H1 (cell line): ENCODE measurements around the gene TFCP2L1. TPM values are rescaled to one million over a fixed set of nuclear protein-coding genes. Genes with fewer than 3 reads are reported as not detected.

Experiments used
- CTCF ChIA-PET: fragments of 300-600 bp; sonication (Branson Sonifier 250); formaldehyde crosslinking; loops from one replicate; lab custom pipeline; 2021; ENCODE audit not compliant: partially characterized antibody; lab: Charles Lee
- POLR2A ChIA-PET: fragments of 300-600 bp; sonication (Branson Sonifier 250); formaldehyde crosslinking; loops from one replicate; lab custom pipeline; 2021; ENCODE audit warnings: inconsistent platforms; ENCODE audit not compliant: partially characterized antibody; lab: Charles Lee
- DNase-seq, 2 experiments: peaks; one replicate each; pipeline versions ENCODE4 v3.0.0 to v3.0.0-alpha.2; 2010 to 2022; ENCODE audit warnings: low spot score in 2 of 2, low read depth in 1 of 2, mixed read lengths in 1 of 2
- FAIRE-seq: peaks from 2 replicates; lab custom pipeline; 2011; peaks lifted over from hg19 to GRCh38; lab: Jason Lieb, UNC
- H2AFZ ChIP-seq: 2 replicates; pipeline ENCODE4 v1.8.1; 2012; ENCODE audit warnings: low read length, inconsistent platforms
- H2AK5ac ChIP-seq: 2 replicates; pipeline ENCODE4 v1.6.1; 2013; ENCODE audit warnings: low read depth, low read length
- H2BK120ac ChIP-seq: replicated peaks from 2 replicates; pipeline ENCODE3; 2013; ENCODE audit warnings: low read depth, low read length, inconsistent platforms
- H2BK12ac ChIP-seq: 2 replicates; pipeline ENCODE4 v1.6.1; 2013; ENCODE audit warnings: low read depth, low read length
- H2BK15ac ChIP-seq: 2 replicates; pipeline ENCODE4 v1.6.1; 2013; ENCODE audit warnings: low read length
- H2BK20ac ChIP-seq: 2 replicates; pipeline ENCODE4 v1.6.1; 2013; ENCODE audit warnings: low read length
- H2BK5ac ChIP-seq: 2 replicates; pipeline ENCODE4 v1.6.1; 2013; ENCODE audit warnings: low read depth, low read length
- H3K14ac ChIP-seq: 2 replicates; pipeline ENCODE4 v1.6.1; 2013; ENCODE audit warnings: inconsistent platforms; ENCODE audit not compliant: insufficient read length
- H3K18ac ChIP-seq: 2 replicates; pipeline ENCODE4 v1.6.1; 2013; ENCODE audit warnings: low read length; ENCODE audit errors: extremely low read depth
- H3K23ac ChIP-seq: 2 replicates; pipeline ENCODE4 v1.6.1; 2013; ENCODE audit warnings: inconsistent platforms; ENCODE audit not compliant: insufficient read length
- H3K23me2 ChIP-seq: 2 replicates; pipeline ENCODE4 v1.6.1; 2013; ENCODE audit warnings: low read depth, low read length
- H3K27ac ChIP-seq: 2 replicates; pipeline ENCODE4 v1.6.1; 2011; ENCODE audit warnings: low read depth, low read length, inconsistent platforms
- H3K27me3 ChIP-seq, 4 experiments: replicated peaks in 1 of 4; 1 replicate in 1 of 4; 2 replicates in 3 of 4; pipeline versions ENCODE4 v1.6.1 to v1.8.1; 2011 to 2013; ENCODE audit warnings: low read length in 3 of 4, mild to moderate bottlenecking in 3 of 4, inconsistent platforms in 2 of 4, mixed read lengths in 2 of 4, moderate library complexity in 1 of 4; ENCODE audit not compliant: control insufficient read depth in 3 of 4, insufficient read depth in 3 of 4; ENCODE audit errors: extremely low read depth in 1 of 4
- H3K36me3 ChIP-seq, 4 experiments: 2 replicates each; pipeline versions ENCODE4 v1.6.1 to v1.8.1; 2011 to 2013; ENCODE audit warnings: mild to moderate bottlenecking in 4 of 4, low read length in 3 of 4, moderate library complexity in 2 of 4, control low read depth in 1 of 4, inconsistent platforms in 1 of 4; ENCODE audit not compliant: insufficient read depth in 4 of 4, control insufficient read depth in 2 of 4
- H3K4ac ChIP-seq: replicated peaks from 2 replicates; pipeline ENCODE3; 2013; ENCODE audit warnings: low read length, low read depth, mixed read lengths, inconsistent platforms; ENCODE audit not compliant: insufficient read length
- H3K4me1 ChIP-seq, 4 experiments: replicated peaks in 1 of 4; 1 replicate in 1 of 4; 2 replicates in 3 of 4; pipeline versions ENCODE4 v1.6.1 to v1.8.1; 2011 to 2013; ENCODE audit warnings: low read length in 3 of 4, inconsistent platforms in 2 of 4, mixed read lengths in 1 of 4; ENCODE audit not compliant: insufficient read depth in 4 of 4, control insufficient read depth in 3 of 4
- H3K4me2 ChIP-seq, 2 experiments: 2 replicates each; pipeline versions ENCODE4 v1.6.1 to v1.8.1; 2011 to 2013; ENCODE audit warnings: low read depth in 2 of 2, low read length in 2 of 2, control low read depth in 1 of 2, inconsistent platforms in 1 of 2, mild to moderate bottlenecking in 1 of 2; ENCODE audit not compliant: insufficient read depth in 1 of 2
- H3K4me3 ChIP-seq, 4 experiments: fragments of 200-600, 300-600 bp in 1 of 4; sonication (generic), shearing (Covaris generic), sonication (Bioruptor Twin) in 1 of 4; 2 replicates each; pipeline versions ENCODE4 v1.5.1 to v1.8.1; 2011 to 2016; ENCODE audit warnings: low read length in 4 of 4, low read depth in 3 of 4, control low read depth in 2 of 4, inconsistent platforms in 2 of 4, mild to moderate bottlenecking in 2 of 4, mixed read lengths in 1 of 4, moderate library complexity in 1 of 4; ENCODE audit not compliant: insufficient read depth in 2 of 4; ENCODE audit errors: extremely low read depth in 1 of 4
- H3K56ac ChIP-seq: replicated peaks from 2 replicates; pipeline ENCODE3; 2013; ENCODE audit warnings: low read depth, mild to moderate bottlenecking, mixed read lengths, low read length, inconsistent platforms; ENCODE audit not compliant: insufficient read length
- H3K79me1 ChIP-seq: 2 replicates; pipeline ENCODE4 v1.6.1; 2013; ENCODE audit warnings: low read depth, low read length, control low read depth
- H3K79me2 ChIP-seq, 2 experiments: 2 replicates each; pipeline versions ENCODE4 v1.6.1 to v1.8.1; 2012 to 2013; ENCODE audit warnings: low read length in 2 of 2, mild to moderate bottlenecking in 2 of 2, inconsistent platforms in 1 of 2; ENCODE audit not compliant: insufficient read depth in 2 of 2, control insufficient read depth in 1 of 2
- H3K9ac ChIP-seq, 4 experiments: replicated peaks in 1 of 4; 1 replicate in 1 of 4; 2 replicates in 3 of 4; pipeline versions ENCODE4 v1.6.1 to v1.8.1; 2011 to 2013; ENCODE audit warnings: low read depth in 3 of 4, low read length in 3 of 4, control low read depth in 2 of 4, mild to moderate bottlenecking in 2 of 4, moderate library complexity in 2 of 4, inconsistent platforms in 1 of 4; ENCODE audit errors: extremely low read depth in 1 of 4
- H3K9me3 ChIP-seq, 2 experiments: 2 replicates each; pipeline versions ENCODE4 v1.6.1 to v1.8.1; 2012 to 2013; ENCODE audit warnings: mild to moderate bottlenecking in 2 of 2, moderate library complexity in 2 of 2, control low read depth in 1 of 2, inconsistent platforms in 1 of 2, low read depth in 1 of 2, low read length in 1 of 2, mixed read lengths in 1 of 2; ENCODE audit not compliant: insufficient read depth in 2 of 2
- H4K20me1 ChIP-seq, 2 experiments: replicated peaks in 1 of 2; 2 replicates each; pipeline versions ENCODE3 to v1.8.1; 2011 to 2013; ENCODE audit warnings: inconsistent platforms in 2 of 2, low read length in 2 of 2, mild to moderate bottlenecking in 1 of 2; ENCODE audit not compliant: insufficient read depth in 2 of 2, control insufficient read depth in 1 of 2
- H4K5ac ChIP-seq: 2 replicates; pipeline ENCODE4 v1.6.1; 2013; ENCODE audit warnings: low read length, low read depth, mixed read lengths, inconsistent platforms; ENCODE audit not compliant: insufficient read length
- H4K8ac ChIP-seq: 2 replicates; pipeline ENCODE4 v1.8.0; 2013; ENCODE audit warnings: mild to moderate bottlenecking, moderate library complexity, low read length, inconsistent platforms; ENCODE audit not compliant: insufficient read depth; ENCODE audit errors: extremely low read depth
- H4K91ac ChIP-seq: replicated peaks from 2 replicates; pipeline ENCODE3; 2013; ENCODE audit warnings: low read length, mixed read lengths, inconsistent platforms; ENCODE audit not compliant: insufficient read length
- TBP ChIP-seq: IDR thresholded peaks from 2 replicates; pipeline ENCODE4 v1.6.1; 2011; ENCODE audit warnings: low read depth, low read length, improper control_type of control experiment
- WGBS, 2 experiments: shearing (Covaris generic) in 1 of 2; methylation state at CpG; one replicate each; pipeline versions ENCODE4 v1.1.6 to v1.1.7; 2013 to 2015; ENCODE audit warnings: low lambda C conversion rate in 2 of 2, mixed read lengths in 2 of 2, inconsistent platforms in 1 of 2, low coverage in 1 of 2, missing lambda C conversion rate in 1 of 2; ENCODE audit not compliant: insufficient replicate concordance in 2 of 2, insufficient coverage in 1 of 2, insufficient read length in 1 of 2; ENCODE audit errors: extremely low coverage in 1 of 2, missing lambda C conversion rate in 1 of 2; 5-methylcytosine and 5-hydroxymethylcytosine counted together
- polyA plus RNA-seq, 7 experiments: library from polyadenylated mRNA; depleted of rRNA in 3 of 7; stranded (reverse) in 5 of 7; unstranded in 2 of 7; fragments of >200 nt in 5 of 7; fragments of 200-250 nt in 2 of 7; gene quantifications; 1 replicate in 5 of 7; 2 replicates in 1 of 7; 4 replicates in 1 of 7; pipeline versions ENCODE4 v1.2.1 to v1.2.3, GENCODE V29; 2011 to 2013; ENCODE audit warnings: missing spikeins in 2 of 7, mixed read lengths in 2 of 7
- total RNA-seq: library from RNA; stranded (reverse); fragmentation: NEBNext Ultra II Directional; extraction: Animal tissue kit (Norgen Biotek cat#: 25700); gene quantifications from 2 replicates; pipeline ENCODE4 v1.2.1, GENCODE V29; 2021

TFCP2L1 gene
- total and polyA plus RNA-seq, 2 of the 8 experiments (the other 6 are each of a cell fraction or from before 2014, with no cell fraction given) = 1.5 to 3.8 TPM

GRCh38 chr2:121185571-121186074 is 99.4 kb downstream of the TFCP2L1 start:
- Histone ChIP-seq H3K79me2 (no peaks in the 10 kb centered on the region), H4K20me1 (no peaks in the 10 kb centered on the region), H3K9me3 (no peaks in the 10 kb centered on the region), H4K5ac (no peak overlapping the region), H4K8ac (no peak overlapping the region), H3K79me1 (no peaks in the 10 kb centered on the region), H2BK20ac (no peak overlapping the region), H3K23ac (no peak overlapping the region), H4K91ac (no peak overlapping the region), H2BK15ac (no peak overlapping the region), H3K4me1 (no peaks in the 10 kb centered on the region; a peak in 1 of 7 replicates), H3K4me3 (no peak overlapping the region), H3K36me3 (no peaks in the 10 kb centered on the region), H2BK120ac (no peak overlapping the region), H2BK12ac (no peak overlapping the region), H3K14ac (no peak overlapping the region), H2BK5ac (no peak overlapping the region), H3K23me2 (no peaks in the 10 kb centered on the region), H2AFZ (no peak overlapping the region), H3K18ac (no peak overlapping the region), H3K27me3 (no peaks in the 10 kb centered on the region), H3K9ac (no peak overlapping the region), H3K4ac (no peak overlapping the region), H3K56ac (no peak overlapping the region), H2AK5ac (no peak overlapping the region), H3K4me2 (no peak overlapping the region), H3K27ac (no peak overlapping the region)
- CTCF ChIA-PET = interaction anchor here (0.7 to 2.4 kb wide), 11 partner anchors 9 to 153 kb away, joined by 3 to 8 read pairs (median 4); no protein-coding TSS in a partner anchor
- no peak for DNase-seq
- 88% methylated on average over 5 of the region's 5 CpGs; no CpG with 5 or more reads in 1 of the 2 experiments for WGBS, 2 experiments
- POLR2A ChIA-PET = interaction anchor here (1.1 kb wide), 1 partner anchor 9 kb away, joined by 3 read pairs; no protein-coding TSS in a partner anchor
- no peak for FAIRE-seq
- TF ChIP-seq TBP = no peak
